ENCODE results near the gene RIBC2. TPM values are rescaled to one million over a fixed set of nuclear protein-coding genes. Genes with fewer than 3 reads are reported as not detected.

RIBC2 gene
- total and polyA plus RNA-seq, 2 donors from 2014 or later, result 1.0 TPM; not detected in 1

DNA sequence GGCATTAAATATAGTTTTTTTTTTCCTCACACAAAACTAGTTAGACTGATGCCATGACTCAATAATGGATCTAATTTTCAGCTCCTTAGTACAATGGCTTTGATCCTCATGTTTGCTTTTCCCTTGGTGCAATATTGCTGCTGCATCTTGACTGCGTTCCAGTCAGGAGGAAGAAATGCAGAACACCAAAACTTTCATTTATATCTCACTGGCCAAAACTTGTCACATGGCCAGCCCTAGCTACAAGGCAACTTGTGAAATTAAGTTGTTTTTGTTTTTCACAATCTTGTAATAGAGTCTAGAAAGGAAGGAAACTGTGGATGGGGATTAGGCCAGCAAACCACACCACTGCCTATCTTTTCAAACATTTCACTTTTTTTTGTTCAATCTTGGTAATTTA lies 36.8 kb upstream of the RIBC2 start:
- TF ChIP-seq, protein P1, sequence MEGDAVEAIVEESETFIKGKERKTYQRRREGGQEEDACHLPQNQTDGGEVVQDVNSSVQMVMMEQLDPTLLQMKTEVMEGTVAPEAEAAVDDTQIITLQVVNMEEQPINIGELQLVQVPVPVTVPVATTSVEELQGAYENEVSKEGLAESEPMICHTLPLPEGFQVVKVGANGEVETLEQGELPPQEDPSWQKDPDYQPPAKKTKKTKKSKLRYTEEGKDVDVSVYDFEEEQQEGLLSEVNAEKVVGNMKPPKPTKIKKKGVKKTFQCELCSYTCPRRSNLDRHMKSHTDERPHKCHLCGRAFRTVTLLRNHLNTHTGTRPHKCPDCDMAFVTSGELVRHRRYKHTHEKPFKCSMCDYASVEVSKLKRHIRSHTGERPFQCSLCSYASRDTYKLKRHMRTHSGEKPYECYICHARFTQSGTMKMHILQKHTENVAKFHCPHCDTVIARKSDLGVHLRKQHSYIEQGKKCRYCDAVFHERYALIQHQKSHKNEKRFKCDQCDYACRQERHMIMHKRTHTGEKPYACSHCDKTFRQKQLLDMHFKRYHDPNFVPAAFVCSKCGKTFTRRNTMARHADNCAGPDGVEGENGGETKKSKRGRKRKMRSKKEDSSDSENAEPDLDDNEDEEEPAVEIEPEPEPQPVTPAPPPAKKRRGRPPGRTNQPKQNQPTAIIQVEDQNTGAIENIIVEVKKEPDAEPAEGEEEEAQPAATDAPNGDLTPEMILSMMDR (IDR thresholded peaks at IDR 0.05; ENCODE audit: borderline replicate concordance, extremely low read depth, insufficient read depth), result no peak
- no peak overlapping the region for H3K27ac ChIP-seq (ENCODE audit: low read depth in 2 of 2, low read length in 2 of 2)
- H3K4me3 ChIP-seq (ENCODE audit: low read length in 3 of 3), result no peak overlapping the region
- no peaks in the 10 kb centered on the region for H3K9me3 ChIP-seq (ENCODE audit: control insufficient read depth in 2 of 3, insufficient read depth in 1 of 3, low read length in 3 of 3)
- FAIRE-seq (no peak), DNase-seq (no peak)
- intact Hi-C loops (cut with DNase I), result no loop called here
- no peaks in the 10 kb centered on the region for H3K36me3 ChIP-seq (ENCODE audit: control insufficient read depth in 2 of 3, insufficient read depth in 3 of 3, low read length in 3 of 3)
- no peak overlapping the region for H3K9ac ChIP-seq (ENCODE audit: low read length in 3 of 3)
- H3K27me3 ChIP-seq (ENCODE audit: control insufficient read depth, insufficient read depth, low read length), result no peaks in the 10 kb centered on the region
- no peaks in the 10 kb centered on the region for H3K4me1 ChIP-seq (ENCODE audit: control insufficient read depth in 2 of 3, insufficient read depth in 2 of 3, low read depth in 1 of 3, low read length in 3 of 3)

DNA sequence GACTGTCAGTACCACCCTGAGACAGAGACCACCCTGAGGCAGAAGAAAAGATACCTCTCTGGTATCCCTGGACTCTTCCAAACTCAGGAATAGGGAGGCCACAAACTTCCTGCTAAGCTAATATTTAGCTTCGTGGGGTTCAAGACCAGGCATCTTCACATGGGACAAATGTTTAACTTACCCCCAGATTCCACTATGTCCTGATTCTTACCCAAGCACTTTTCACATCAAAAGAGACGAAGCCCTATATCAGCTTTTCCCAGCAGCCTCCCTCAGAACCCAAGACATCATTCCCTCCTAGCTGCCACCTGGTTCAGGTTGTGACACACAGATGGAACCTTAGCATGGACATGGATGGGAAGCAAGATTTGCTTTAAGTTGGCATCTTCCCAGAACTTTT lies 32.1 kb upstream of the RIBC2 start:
- Histone ChIP-seq H3K27ac (ENCODE audit: low read depth in 2 of 2, low read length in 2 of 2) (no peak overlapping the region), H3K27me3 (ENCODE audit: control insufficient read depth, insufficient read depth, low read length) (no peaks in the 10 kb centered on the region), H3K4me3 (ENCODE audit: low read length in 3 of 3) (no peak overlapping the region), H3K9me3 (ENCODE audit: control insufficient read depth in 2 of 3, insufficient read depth in 1 of 3, low read length in 3 of 3) (no peaks in the 10 kb centered on the region), H3K4me1 (ENCODE audit: control insufficient read depth in 2 of 3, insufficient read depth in 2 of 3, low read depth in 1 of 3, low read length in 3 of 3) (no peaks in the 10 kb centered on the region), H3K9ac (ENCODE audit: low read length in 3 of 3) (no peak overlapping the region), H3K36me3 (ENCODE audit: control insufficient read depth in 2 of 3, insufficient read depth in 3 of 3, low read length in 3 of 3) (no peaks in the 10 kb centered on the region)
- FAIRE-seq, result no peak
- intact Hi-C loops (cut with DNase I), result no loop called here
- no peak for DNase-seq
- TF ChIP-seq, protein P1 (IDR thresholded peaks at IDR 0.05; ENCODE audit: borderline replicate concordance, extremely low read depth, insufficient read depth), result no peak

DNA sequence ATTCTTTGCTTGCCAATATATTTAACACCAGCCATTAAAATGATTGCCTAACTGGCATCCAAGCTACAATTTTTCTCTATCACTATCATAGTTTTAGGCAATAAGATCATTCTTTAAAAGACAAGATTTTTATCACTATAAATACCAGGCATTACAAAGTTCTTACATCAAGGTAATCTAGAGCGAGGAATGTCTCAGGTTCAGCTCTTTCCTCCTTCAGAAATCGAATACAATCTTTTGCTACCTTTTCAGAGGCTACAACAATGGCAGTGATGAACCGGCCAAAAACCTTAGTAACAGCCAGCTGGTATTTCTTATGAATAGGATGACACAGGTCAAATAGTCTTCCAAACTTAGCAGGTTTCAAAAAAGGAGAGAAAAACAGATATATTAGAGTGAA lies 23.9 kb upstream of the RIBC2 start:
- no peak overlapping the region for H3K9ac ChIP-seq (ENCODE audit: low read length in 3 of 3)
- H3K27ac ChIP-seq (ENCODE audit: low read depth in 2 of 2, low read length in 2 of 2), result no peak overlapping the region
- intact Hi-C loops (cut with DNase I), result no loop called here
- H3K4me3 ChIP-seq (ENCODE audit: low read length in 3 of 3), result no peak overlapping the region
- H3K9me3 ChIP-seq (ENCODE audit: control insufficient read depth in 2 of 3, insufficient read depth in 1 of 3, low read length in 3 of 3), result no peaks in the 10 kb centered on the region
- no peaks in the 10 kb centered on the region for H3K27me3 ChIP-seq (ENCODE audit: control insufficient read depth, insufficient read depth, low read length)
- H3K4me1 ChIP-seq (ENCODE audit: control insufficient read depth in 2 of 3, insufficient read depth in 2 of 3, low read depth in 1 of 3, low read length in 3 of 3), result no peaks in the 10 kb centered on the region
- TF ChIP-seq, protein P1 (IDR thresholded peaks at IDR 0.05; ENCODE audit: borderline replicate concordance, extremely low read depth, insufficient read depth), result no peak
- DNase-seq, result no peak
- no peaks in the 10 kb centered on the region for H3K36me3 ChIP-seq (ENCODE audit: control insufficient read depth in 2 of 3, insufficient read depth in 3 of 3, low read length in 3 of 3)
- no peak for FAIRE-seq

DNA sequence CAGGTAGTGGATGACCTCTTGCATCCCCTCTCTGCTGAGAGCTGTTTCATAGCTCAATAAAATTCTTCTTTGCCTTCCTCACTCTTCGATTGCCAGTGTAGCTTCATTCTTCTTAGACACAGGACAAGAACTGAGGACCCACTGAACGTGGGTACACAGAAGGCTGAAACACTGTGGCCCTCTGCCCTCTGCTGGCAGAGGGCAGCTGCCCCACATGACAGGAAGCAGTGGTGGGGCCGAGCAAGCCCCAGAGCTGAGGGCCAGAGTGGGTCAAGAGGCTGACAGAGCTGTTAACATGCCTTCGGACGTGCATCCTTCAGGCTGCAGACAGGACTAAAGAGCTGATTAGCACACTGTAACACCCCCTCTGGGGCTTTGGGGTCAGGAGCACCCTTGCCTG lies 15.7 kb upstream of the RIBC2 start:
- DNase-seq (no peak), FAIRE-seq (no peak)
- Histone ChIP-seq H3K27ac (ENCODE audit: low read depth in 2 of 2, low read length in 2 of 2) (no peak overlapping the region), H3K4me1 (ENCODE audit: control insufficient read depth in 2 of 3, insufficient read depth in 2 of 3, low read depth in 1 of 3, low read length in 3 of 3) (no peaks in the 10 kb centered on the region), H3K9me3 (ENCODE audit: control insufficient read depth in 2 of 3, insufficient read depth in 1 of 3, low read length in 3 of 3) (no peaks in the 10 kb centered on the region), H3K4me3 (ENCODE audit: low read length in 3 of 3) (no peak overlapping the region), H3K36me3 (ENCODE audit: control insufficient read depth in 2 of 3, insufficient read depth in 3 of 3, low read length in 3 of 3) (no peaks in the 10 kb centered on the region), H3K27me3 (ENCODE audit: control insufficient read depth, insufficient read depth, low read length) (no peaks in the 10 kb centered on the region), H3K9ac (ENCODE audit: low read length in 3 of 3) (no peak overlapping the region)
- TF ChIP-seq, protein P1 (IDR thresholded peaks at IDR 0.05; ENCODE audit: borderline replicate concordance, extremely low read depth, insufficient read depth), result no peak
- intact Hi-C loops (cut with DNase I), result no loop called here

Data from kidney (tissue), 14 donors.